HEK293 (cell line): Measurements from ENCODE around the gene SARM1.

Experiments
- HOXC10 ChIP-seq: sonication (generic); formaldehyde crosslinking; IDR thresholded peaks from 2 replicates; pipeline ENCODE4 v1.8.1; 2023; ENCODE audit warnings: mild to moderate bottlenecking, missing genetic modification reagents
- IKZF3 ChIP-seq: fragments of 450-650 bp; IDR thresholded peaks from 2 replicates; pipeline ENCODE4 v1.5.0; 2018; ENCODE audit warnings: missing biosample characterization, mild to moderate bottlenecking, missing genetic modification characterization, moderate library complexity
- REST ChIP-seq: fragments of 450-650 bp; formaldehyde crosslinking; IDR thresholded peaks from 2 replicates; pipeline ENCODE4 v1.5.1; 2016; ENCODE audit warnings: missing biosample characterization, missing genetic modification characterization
- TRIM28 ChIP-seq: IDR thresholded peaks from 2 replicates; pipeline ENCODE4 v1.6.1; 2011; ENCODE audit warnings: low read length, control low read depth, borderline replicate concordance
- ZFP69B ChIP-seq: fragments of 450-650 bp; formaldehyde crosslinking; IDR thresholded peaks from 2 replicates; pipeline ENCODE4 v1.5.1; 2016; ENCODE audit warnings: missing biosample characterization, missing genetic modification characterization
- ZNF175 ChIP-seq: fragments of 450-650 bp; formaldehyde crosslinking; IDR thresholded peaks from 2 replicates; pipeline ENCODE4 v1.5.1; 2016; ENCODE audit warnings: missing biosample characterization, missing genetic modification characterization
- ZNF202 ChIP-seq: fragments of 450-650 bp; formaldehyde crosslinking; IDR thresholded peaks from 2 replicates; pipeline ENCODE4 v1.5.1; 2016; ENCODE audit warnings: missing biosample characterization, missing genetic modification characterization, borderline replicate concordance
- ZNF248 ChIP-seq: fragments of 450-650 bp; formaldehyde crosslinking; IDR thresholded peaks from 2 replicates; pipeline ENCODE4 v1.5.1; 2017; ENCODE audit warnings: missing biosample characterization, missing genetic modification characterization
- ZNF433 ChIP-seq: fragments of 450-650 bp; formaldehyde crosslinking; IDR thresholded peaks from 2 replicates; pipeline ENCODE4 v1.5.1; 2016; ENCODE audit warnings: missing biosample characterization, missing genetic modification characterization, low read depth
- ZNF488 ChIP-seq: fragments of 450-650 bp; formaldehyde crosslinking; IDR thresholded peaks from 2 replicates; pipeline ENCODE4 v1.5.1; 2016; ENCODE audit warnings: missing biosample characterization, missing genetic modification characterization
- ZNF561 ChIP-seq: fragments of 450-650 bp; IDR thresholded peaks from 2 replicates; pipeline ENCODE4 v1.5.1; 2018; ENCODE audit warnings: missing biosample characterization, missing genetic modification characterization, borderline replicate concordance
- ZNF610 ChIP-seq: fragments of 450-650 bp; formaldehyde crosslinking; IDR thresholded peaks from 2 replicates; pipeline ENCODE4 v1.5.1; 2016; ENCODE audit warnings: missing biosample characterization, missing genetic modification characterization, borderline replicate concordance
- ZNF670 ChIP-seq: fragments of 450-650 bp; formaldehyde crosslinking; IDR thresholded peaks from 2 replicates; pipeline ENCODE4 v1.5.1; 2016; ENCODE audit warnings: missing biosample characterization, missing genetic modification characterization, low read depth
- ZNF707 ChIP-seq: fragments of 450-650 bp; formaldehyde crosslinking; IDR thresholded peaks from 2 replicates; pipeline ENCODE4 v1.5.1; 2016; ENCODE audit warnings: missing biosample characterization, missing genetic modification characterization
- ZSCAN23 ChIP-seq: fragments of 450-650 bp; formaldehyde crosslinking; IDR thresholded peaks from 2 replicates; pipeline ENCODE4 v1.5.1; 2016; ENCODE audit warnings: missing biosample characterization, missing genetic modification characterization
- TF ChIP-seq, protein P1 (sequence below): fragments of 450-650 bp; formaldehyde crosslinking; IDR thresholded peaks from 2 replicates; pipeline ENCODE4 v1.5.1; 2016; ENCODE audit warnings: missing biosample characterization, missing genetic modification characterization
- TF ChIP-seq, protein P2 (sequence below): fragments of 450-650 bp; formaldehyde crosslinking; IDR thresholded peaks from 2 replicates; pipeline ENCODE4 v1.5.1; 2016; ENCODE audit warnings: missing biosample characterization, missing genetic modification characterization
- TF ChIP-seq, protein P3 (sequence below): fragments of 450-650 bp; formaldehyde crosslinking; IDR thresholded peaks from 2 replicates; pipeline ENCODE4 v1.5.1; 2016; ENCODE audit warnings: missing biosample characterization, missing genetic modification characterization
- TF ChIP-seq, protein P4 (sequence below): fragments of 450-650 bp; formaldehyde crosslinking; IDR thresholded peaks from 2 replicates; pipeline ENCODE4 v1.5.1; 2016; ENCODE audit warnings: missing biosample characterization, missing genetic modification characterization
- TF ChIP-seq, protein P5 (sequence below): fragments of 450-650 bp; formaldehyde crosslinking; IDR thresholded peaks from 2 replicates; pipeline ENCODE4 v1.5.1; 2017; ENCODE audit warnings: missing biosample characterization, missing genetic modification characterization
- TF ChIP-seq, protein P6 (sequence below): fragments of 450-650 bp; formaldehyde crosslinking; conservative IDR thresholded peaks from 2 replicates; pipeline ENCODE4 v1.5.1; 2016; ENCODE audit warnings: low read depth, missing biosample characterization, missing genetic modification characterization

SARM1 gene

DNA sequence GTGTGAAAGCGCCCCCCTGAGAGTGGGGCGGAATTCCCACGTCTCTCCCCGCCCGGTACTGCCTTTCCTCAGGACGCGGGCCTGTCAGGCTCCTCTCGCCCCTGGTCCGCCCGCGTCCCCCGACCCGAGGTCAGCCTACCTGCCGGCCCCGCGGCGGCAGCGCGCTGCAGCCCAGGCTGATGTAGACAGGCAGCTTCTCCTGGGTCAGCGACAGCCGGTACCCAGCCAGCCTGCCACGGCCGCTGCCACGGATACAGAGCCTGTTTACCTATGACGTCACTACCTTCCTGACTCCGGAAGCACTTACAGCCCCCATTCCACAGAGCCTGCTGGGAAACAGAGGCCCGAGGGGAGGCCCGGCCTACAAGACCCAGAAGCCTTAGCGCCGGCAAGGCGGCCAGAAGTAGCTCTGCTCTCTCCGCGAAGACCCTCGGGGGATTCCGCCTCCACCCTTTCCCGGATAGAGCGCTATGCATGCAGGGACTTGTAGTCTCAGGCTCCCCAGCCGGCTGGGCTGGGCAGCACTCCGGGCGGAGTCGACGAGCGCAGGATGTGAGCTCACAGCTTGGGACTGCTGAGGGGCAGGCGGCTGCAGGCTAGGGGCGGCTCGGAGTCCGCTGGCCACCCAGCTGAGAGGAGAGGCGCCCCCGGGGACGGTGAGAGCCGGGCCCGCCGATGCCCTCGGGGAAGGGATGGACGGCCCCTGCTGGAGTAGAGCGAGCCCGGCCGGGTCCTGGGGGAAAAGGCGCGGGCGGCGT, 36.1 kb upstream of the SARM1 start, which contains the start of the genes IFT20 and TNFAIP1 (continued):
- 0 out of 2 replicates have a peak, but pooled peaks have one; percentile 14 for TF ChIP-seq ZNF561 (tag by site-specific recombination)
- TF ChIP-seq, protein P1, sequence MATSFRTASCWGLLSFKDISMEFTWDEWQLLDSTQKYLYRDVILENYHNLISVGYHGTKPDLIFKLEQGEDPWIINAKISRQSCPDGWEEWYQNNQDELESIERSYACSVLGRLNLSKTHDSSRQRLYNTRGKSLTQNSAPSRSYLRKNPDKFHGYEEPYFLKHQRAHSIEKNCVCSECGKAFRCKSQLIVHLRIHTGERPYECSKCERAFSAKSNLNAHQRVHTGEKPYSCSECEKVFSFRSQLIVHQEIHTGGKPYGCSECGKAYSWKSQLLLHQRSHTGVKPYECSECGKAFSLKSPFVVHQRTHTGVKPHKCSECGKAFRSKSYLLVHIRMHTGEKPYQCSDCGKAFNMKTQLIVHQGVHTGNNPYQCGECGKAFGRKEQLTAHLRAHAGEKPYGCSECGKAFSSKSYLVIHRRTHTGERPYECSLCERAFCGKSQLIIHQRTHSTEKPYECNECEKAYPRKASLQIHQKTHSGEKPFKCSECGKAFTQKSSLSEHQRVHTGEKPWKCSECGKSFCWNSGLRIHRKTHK: no peak
- no peak for TF ChIP-seq ZNF433 (tag by site-specific recombination)
- TF ChIP-seq ZNF610 (tag by site-specific recombination): no peak; the same call in 1 of the 2 replicates
- no peak for TF ChIP-seq ZNF248 (tag by site-specific recombination)
- peak; percentile 42; the same call in 1 of the 2 replicates for TF ChIP-seq IKZF3
- TF ChIP-seq, protein P2, sequence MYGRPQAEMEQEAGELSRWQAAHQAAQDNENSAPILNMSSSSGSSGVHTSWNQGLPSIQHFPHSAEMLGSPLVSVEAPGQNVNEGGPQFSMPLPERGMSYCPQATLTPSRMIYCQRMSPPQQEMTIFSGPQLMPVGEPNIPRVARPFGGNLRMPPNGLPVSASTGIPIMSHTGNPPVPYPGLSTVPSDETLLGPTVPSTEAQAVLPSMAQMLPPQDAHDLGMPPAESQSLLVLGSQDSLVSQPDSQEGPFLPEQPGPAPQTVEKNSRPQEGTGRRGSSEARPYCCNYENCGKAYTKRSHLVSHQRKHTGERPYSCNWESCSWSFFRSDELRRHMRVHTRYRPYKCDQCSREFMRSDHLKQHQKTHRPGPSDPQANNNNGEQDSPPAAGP (tag by site-specific recombination): peak; percentile 90
- no peak for TF ChIP-seq ZNF707 (tag by site-specific recombination)
- TF ChIP-seq, protein P3, sequence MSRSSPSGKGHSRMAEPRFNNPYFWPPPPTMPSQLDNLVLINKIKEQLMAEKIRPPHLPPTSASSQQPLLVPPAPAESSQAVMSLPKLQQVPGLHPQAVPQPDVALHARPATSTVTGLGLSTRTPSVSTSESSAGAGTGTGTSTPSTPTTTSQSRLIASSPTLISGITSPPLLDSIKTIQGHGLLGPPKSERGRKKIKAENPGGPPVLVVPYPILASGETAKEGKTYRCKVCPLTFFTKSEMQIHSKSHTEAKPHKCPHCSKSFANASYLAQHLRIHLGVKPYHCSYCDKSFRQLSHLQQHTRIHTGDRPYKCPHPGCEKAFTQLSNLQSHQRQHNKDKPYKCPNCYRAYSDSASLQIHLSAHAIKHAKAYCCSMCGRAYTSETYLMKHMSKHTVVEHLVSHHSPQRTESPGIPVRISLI: no peak
- no peak for TF ChIP-seq ZNF670 (tag by site-specific recombination)
- no peak for TF ChIP-seq REST (tag by site-specific recombination)
- TF ChIP-seq, protein P4, sequence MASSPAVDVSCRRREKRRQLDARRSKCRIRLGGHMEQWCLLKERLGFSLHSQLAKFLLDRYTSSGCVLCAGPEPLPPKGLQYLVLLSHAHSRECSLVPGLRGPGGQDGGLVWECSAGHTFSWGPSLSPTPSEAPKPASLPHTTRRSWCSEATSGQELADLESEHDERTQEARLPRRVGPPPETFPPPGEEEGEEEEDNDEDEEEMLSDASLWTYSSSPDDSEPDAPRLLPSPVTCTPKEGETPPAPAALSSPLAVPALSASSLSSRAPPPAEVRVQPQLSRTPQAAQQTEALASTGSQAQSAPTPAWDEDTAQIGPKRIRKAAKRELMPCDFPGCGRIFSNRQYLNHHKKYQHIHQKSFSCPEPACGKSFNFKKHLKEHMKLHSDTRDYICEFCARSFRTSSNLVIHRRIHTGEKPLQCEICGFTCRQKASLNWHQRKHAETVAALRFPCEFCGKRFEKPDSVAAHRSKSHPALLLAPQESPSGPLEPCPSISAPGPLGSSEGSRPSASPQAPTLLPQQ (tag by site-specific recombination): peak; percentile 96
- TF ChIP-seq, protein P5, sequence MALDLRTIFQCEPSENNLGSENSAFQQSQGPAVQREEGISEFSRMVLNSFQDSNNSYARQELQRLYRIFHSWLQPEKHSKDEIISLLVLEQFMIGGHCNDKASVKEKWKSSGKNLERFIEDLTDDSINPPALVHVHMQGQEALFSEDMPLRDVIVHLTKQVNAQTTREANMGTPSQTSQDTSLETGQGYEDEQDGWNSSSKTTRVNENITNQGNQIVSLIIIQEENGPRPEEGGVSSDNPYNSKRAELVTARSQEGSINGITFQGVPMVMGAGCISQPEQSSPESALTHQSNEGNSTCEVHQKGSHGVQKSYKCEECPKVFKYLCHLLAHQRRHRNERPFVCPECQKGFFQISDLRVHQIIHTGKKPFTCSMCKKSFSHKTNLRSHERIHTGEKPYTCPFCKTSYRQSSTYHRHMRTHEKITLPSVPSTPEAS (tag by site-specific recombination): 0 out of 2 replicates have a peak, but pooled peaks have one; percentile 12
- TF ChIP-seq HOXC10 (CRISPR knock-in tag): no peak
- TF ChIP-seq TRIM28: peak; percentile 45; the same call in 1 of the 2 replicates
- TF ChIP-seq, protein P6, sequence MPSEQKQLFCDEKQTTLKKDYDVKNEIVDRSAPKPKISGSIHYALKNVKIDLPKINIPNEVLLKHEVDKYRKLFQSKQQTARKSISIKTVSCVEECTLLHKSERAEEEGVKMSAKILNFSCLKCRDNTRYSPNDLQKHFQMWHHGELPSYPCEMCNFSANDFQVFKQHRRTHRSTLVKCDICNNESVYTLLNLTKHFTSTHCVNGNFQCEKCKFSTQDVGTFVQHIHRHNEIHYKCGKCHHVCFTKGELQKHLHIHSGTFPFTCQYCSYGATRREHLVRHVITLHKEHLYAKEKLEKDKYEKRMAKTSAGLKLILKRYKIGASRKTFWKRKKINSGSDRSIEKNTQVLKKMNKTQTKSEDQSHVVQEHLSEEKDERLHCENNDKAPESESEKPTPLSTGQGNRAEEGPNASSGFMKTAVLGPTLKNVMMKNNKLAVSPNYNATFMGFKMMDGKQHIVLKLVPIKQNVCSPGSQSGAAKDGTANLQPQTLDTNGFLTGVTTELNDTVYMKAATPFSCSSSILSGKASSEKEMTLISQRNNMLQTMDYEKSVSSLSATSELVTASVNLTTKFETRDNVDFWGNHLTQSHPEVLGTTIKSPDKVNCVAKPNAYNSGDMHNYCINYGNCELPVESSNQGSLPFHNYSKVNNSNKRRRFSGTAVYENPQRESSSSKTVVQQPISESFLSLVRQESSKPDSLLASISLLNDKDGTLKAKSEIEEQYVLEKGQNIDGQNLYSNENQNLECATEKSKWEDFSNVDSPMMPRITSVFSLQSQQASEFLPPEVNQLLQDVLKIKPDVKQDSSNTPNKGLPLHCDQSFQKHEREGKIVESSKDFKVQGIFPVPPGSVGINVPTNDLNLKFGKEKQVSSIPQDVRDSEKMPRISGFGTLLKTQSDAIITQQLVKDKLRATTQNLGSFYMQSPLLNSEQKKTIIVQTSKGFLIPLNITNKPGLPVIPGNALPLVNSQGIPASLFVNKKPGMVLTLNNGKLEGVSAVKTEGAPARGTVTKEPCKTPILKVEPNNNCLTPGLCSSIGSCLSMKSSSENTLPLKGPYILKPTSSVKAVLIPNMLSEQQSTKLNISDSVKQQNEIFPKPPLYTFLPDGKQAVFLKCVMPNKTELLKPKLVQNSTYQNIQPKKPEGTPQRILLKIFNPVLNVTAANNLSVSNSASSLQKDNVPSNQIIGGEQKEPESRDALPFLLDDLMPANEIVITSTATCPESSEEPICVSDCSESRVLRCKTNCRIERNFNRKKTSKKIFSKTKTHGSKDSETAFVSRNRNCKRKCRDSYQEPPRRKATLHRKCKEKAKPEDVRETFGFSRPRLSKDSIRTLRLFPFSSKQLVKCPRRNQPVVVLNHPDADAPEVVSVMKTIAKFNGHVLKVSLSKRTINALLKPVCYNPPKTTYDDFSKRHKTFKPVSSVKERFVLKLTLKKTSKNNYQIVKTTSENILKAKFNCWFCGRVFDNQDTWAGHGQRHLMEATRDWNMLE: peak; percentile 96
- no peak for TF ChIP-seq ZNF175 (tag by site-specific recombination)
- TF ChIP-seq ZSCAN23 (tag by site-specific recombination): peak; percentile 26; the same call in 1 of the 2 replicates
- TF ChIP-seq ZFP69B: peak; percentile 80
- no peak for TF ChIP-seq ZNF202 (tag by site-specific recombination)
- TF ChIP-seq ZNF488 (tag by site-specific recombination): no peak
